Measurements from ENCODE around the gene FAM120B.

- TF ChIP-seq EZH2 (IDR thresholded peaks at IDR 0.05) (no peak), POLR2AphosphoS5 (IDR thresholded peaks at IDR 0.05; ENCODE audit: borderline replicate concordance, low read depth, low read length) (no peak), FOXP2 (optimal IDR thresholded peaks at IDR 0.05; ENCODE audit: control extremely low read depth, extremely low read length, insufficient read depth) (no peak)
Observed at GRCh38 chr6:170443151-170443662, 136.6 kb downstream of the FAM120B start.

All from SK-N-MC (cell line).